Parathyroid adenoma (tissue), 2 donors: ENCODE results near the gene ACTL8.

Experiments used
- H2AFZ ChIP-seq: fragments of 300-600 bp; sonication (generic); one replicate; pipeline ENCODE4 v1.7.0; 2017; ENCODE audit warnings: antibody characterized with exemption, mild to moderate bottlenecking
- H3K27ac ChIP-seq: fragments of 300-600 bp; sonication (generic); one replicate; pipeline ENCODE4 v1.7.0; 2017
- H3K27me3 ChIP-seq: fragments of 300-600 bp; sonication (generic); one replicate; pipeline ENCODE4 v1.7.0; 2017; ENCODE audit warnings: low read length; ENCODE audit not compliant: control insufficient read depth, insufficient read depth
- H3K36me3 ChIP-seq: fragments of 300-600 bp; sonication (generic); one replicate; pipeline ENCODE4 v1.7.0; 2017; ENCODE audit warnings: low read length; ENCODE audit not compliant: control insufficient read depth, insufficient read depth
- H3K4me1 ChIP-seq: fragments of 300-600 bp; sonication (generic); one replicate; pipeline ENCODE4 v1.7.0; 2017; ENCODE audit warnings: control low read depth
- H3K4me2 ChIP-seq: fragments of 300-600 bp; sonication (generic); one replicate; pipeline ENCODE4 v1.7.0; 2017; ENCODE audit warnings: low read length
- H3K4me3 ChIP-seq: fragments of 300-600 bp; sonication (generic); one replicate; pipeline ENCODE4 v1.7.0; 2017; ENCODE audit warnings: low read depth, low read length
- H3K79me2 ChIP-seq: fragments of 300-600 bp; sonication (generic); one replicate; pipeline ENCODE4 v1.7.0; 2017; ENCODE audit warnings: control low read depth
- H3K9ac ChIP-seq: fragments of 300-600 bp; sonication (generic); one replicate; pipeline ENCODE4 v1.7.0; 2017; ENCODE audit warnings: mild to moderate bottlenecking
- H3K9me3 ChIP-seq: fragments of 300-600 bp; sonication (generic); one replicate; pipeline ENCODE4 v1.7.0; 2017; ENCODE audit warnings: low read length; ENCODE audit not compliant: control insufficient read depth
- TF ChIP-seq, protein P1 (sequence below): fragments of 300-600 bp; sonication (generic); IDR thresholded peaks from one replicate; pipeline ENCODE4 v1.7.0; 2017; ENCODE audit warnings: antibody characterized with exemption, mild to moderate bottlenecking
- donor health status: primary hyperparathyroidism.

The ACTL8 gene

DNA sequence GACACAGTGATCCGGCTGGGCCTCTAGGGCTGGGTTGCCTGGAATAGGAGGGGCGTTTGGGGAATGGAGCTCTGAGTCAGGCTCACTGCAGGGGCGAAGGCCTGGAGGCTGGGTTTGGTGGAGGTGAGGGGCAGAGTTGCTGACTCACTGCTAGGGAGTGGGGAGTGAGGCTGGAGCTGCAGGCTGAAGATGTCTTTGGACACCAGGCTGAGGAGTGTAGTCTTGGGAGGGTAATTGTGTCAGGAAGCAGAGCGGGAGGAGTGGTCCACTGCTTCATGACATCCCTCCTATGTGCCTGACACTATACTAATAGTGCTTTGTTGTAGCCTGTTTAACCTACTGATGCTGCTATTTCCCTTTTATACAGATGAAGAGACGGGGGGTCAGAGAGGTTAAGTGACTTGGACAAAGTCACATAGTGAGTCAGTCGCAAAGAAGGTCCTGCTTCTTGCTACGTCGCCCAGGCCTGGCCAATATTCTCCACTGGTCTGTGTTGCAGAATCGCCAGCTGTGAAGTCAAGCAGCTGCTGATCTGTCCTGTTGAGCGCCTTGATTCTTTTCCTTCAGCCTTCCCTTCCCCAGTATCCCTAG is 13.6 kb downstream of the ACTL8 start:
- H3K27ac ChIP-seq, result no peak overlapping the region
- H3K9me3 ChIP-seq, result no peaks in the 10 kb centered on the region
- H3K9ac ChIP-seq, result no peak overlapping the region
- no peaks in the 10 kb centered on the region for H3K4me1 ChIP-seq
- H3K36me3 ChIP-seq, result no peaks in the 10 kb centered on the region
- H2AFZ ChIP-seq, result no peak overlapping the region
- no peak overlapping the region for H3K4me2 ChIP-seq
- no peak overlapping the region for H3K4me3 ChIP-seq
- TF ChIP-seq, protein P1, sequence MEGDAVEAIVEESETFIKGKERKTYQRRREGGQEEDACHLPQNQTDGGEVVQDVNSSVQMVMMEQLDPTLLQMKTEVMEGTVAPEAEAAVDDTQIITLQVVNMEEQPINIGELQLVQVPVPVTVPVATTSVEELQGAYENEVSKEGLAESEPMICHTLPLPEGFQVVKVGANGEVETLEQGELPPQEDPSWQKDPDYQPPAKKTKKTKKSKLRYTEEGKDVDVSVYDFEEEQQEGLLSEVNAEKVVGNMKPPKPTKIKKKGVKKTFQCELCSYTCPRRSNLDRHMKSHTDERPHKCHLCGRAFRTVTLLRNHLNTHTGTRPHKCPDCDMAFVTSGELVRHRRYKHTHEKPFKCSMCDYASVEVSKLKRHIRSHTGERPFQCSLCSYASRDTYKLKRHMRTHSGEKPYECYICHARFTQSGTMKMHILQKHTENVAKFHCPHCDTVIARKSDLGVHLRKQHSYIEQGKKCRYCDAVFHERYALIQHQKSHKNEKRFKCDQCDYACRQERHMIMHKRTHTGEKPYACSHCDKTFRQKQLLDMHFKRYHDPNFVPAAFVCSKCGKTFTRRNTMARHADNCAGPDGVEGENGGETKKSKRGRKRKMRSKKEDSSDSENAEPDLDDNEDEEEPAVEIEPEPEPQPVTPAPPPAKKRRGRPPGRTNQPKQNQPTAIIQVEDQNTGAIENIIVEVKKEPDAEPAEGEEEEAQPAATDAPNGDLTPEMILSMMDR, result no peak
- H3K27me3 ChIP-seq, result no peaks in the 10 kb centered on the region
- no peaks in the 10 kb centered on the region for H3K79me2 ChIP-seq

DNA sequence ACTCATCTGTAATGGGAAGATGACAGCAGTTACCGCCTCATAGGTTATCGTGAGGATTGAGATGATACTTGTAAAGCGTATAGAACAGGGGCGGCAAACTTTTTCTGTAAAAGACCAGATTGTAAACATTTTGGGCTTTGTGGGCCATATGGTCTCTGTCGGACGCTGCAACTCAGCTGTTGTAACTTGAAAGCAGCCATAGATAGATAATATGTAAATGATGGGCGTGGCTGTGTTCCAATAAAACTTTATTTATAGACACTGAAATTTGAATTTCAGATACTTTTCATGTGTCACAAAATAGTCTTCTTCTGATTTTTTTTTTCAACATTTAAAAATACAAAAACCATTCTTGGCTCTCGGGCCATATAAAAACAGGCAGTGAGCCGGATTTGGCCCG is 15.8 kb downstream of the ACTL8 start:
- H3K4me3 ChIP-seq, result no peak overlapping the region
- H3K4me2 ChIP-seq, result no peak overlapping the region
- no peaks in the 10 kb centered on the region for H3K27me3 ChIP-seq
- TF ChIP-seq, protein P1, result no peak
- no peak overlapping the region for H3K9ac ChIP-seq
- no peaks in the 10 kb centered on the region for H3K79me2 ChIP-seq
- no peaks in the 10 kb centered on the region for H3K9me3 ChIP-seq
- H3K27ac ChIP-seq, result no peak overlapping the region
- H3K4me1 ChIP-seq, result no peaks in the 10 kb centered on the region
- H3K36me3 ChIP-seq, result no peaks in the 10 kb centered on the region
- H2AFZ ChIP-seq, result no peak overlapping the region

DNA sequence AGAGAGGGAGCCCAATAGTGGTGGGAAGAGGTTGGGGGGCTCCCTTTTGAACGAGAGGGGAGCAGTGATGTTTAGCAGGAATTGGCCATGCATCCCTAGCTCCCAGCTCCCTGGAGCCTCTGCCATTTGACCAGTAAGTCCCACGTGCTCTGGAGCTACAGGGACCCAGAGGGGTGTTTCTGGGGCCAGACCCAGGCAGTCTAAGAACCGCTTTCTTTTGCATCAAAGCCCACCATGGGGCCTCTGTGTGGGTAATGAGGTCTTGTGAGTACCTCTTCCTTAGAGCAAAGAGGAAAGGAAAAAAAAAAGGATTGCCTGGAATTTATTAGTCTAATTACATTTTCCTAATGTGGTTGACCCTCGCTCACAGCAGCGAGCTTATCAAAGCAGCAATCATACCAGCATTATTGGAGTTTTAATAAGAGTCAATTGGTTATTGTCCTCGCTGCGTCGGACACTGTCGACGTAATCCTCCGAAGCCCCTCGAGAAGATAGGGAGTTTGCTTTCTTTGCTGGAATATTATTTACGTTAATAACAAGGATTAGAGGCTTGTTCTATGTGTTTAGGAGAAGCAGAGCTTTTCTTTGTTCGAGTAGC is 17.6 kb downstream of the ACTL8 start:
- no peaks in the 10 kb centered on the region for H3K36me3 ChIP-seq
- TF ChIP-seq, protein P1, result no peak

DNA sequence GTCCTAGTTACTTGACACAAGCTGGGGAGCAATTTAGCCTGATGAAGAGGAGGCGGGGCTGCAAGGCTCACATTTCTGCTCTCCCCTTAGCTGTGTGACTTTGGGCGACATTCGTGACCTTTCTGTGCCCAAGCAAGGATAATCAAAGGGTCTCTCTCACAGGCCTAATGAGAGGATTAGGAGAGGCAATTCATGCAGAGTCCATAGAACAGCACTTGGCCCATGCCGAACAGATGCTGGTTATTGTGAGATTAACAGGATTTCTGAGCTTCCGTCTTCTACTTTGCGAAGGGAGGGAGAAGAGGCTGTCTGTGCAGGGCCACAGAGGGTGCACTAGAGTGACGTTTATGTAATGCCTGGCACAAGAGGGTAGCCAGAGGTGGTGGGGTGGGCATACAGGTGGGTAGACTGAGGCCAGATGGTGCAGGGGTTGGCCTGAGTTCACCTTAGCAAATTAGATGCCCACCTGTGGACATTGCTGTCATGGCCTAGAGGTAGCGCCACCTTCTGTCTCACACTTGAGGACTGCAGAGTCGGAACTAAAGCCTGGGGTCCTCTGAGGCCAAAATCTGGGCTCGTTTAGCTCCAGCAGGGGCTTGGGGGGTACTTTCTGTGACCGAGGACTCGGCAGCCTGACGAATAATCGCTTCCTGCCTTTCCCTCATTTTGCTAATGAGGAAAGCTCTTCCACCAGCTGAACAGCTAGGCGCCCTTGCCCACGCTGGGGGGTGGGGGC is 18.6 kb downstream of the ACTL8 start:
- TF ChIP-seq, protein P1, result no peak
- H2AFZ ChIP-seq, result no peak overlapping the region
- H3K4me1 ChIP-seq, result no peaks in the 10 kb centered on the region
- H3K36me3 ChIP-seq, result no peaks in the 10 kb centered on the region
- H3K4me2 ChIP-seq, result no peak overlapping the region
- H3K79me2 ChIP-seq, result no peaks in the 10 kb centered on the region
- H3K9me3 ChIP-seq, result no peaks in the 10 kb centered on the region
- no peak overlapping the region for H3K9ac ChIP-seq
- no peak overlapping the region for H3K4me3 ChIP-seq
- no peaks in the 10 kb centered on the region for H3K27me3 ChIP-seq
- no peak overlapping the region for H3K27ac ChIP-seq

More for the DNA sequence above, 17.6 kb downstream of the ACTL8 start:
- H3K27ac ChIP-seq, result no peak overlapping the region
- H3K27me3 ChIP-seq, result no peaks in the 10 kb centered on the region
- no peaks in the 10 kb centered on the region for H3K4me1 ChIP-seq
- H3K9ac ChIP-seq, result no peak overlapping the region
- no peak overlapping the region for H3K4me3 ChIP-seq
- no peaks in the 10 kb centered on the region for H3K79me2 ChIP-seq
- H3K9me3 ChIP-seq, result no peaks in the 10 kb centered on the region
- H2AFZ ChIP-seq, result no peak overlapping the region
- H3K4me2 ChIP-seq, result no peak overlapping the region
